KMS-11 (cell line): ENCODE results near the gene SLC23A2.

Experiments
- H2AFZ ChIP-seq: fragments of 200-600 bp; sonication (generic); 2 replicates; pipeline ENCODE4 v1.6.1; 2016; ENCODE audit warnings: antibody characterized with exemption, mixed run types, low read depth
- H3K27ac ChIP-seq: fragments of 200-600 bp; sonication (generic); 2 replicates; pipeline ENCODE4 v1.6.1; 2016; ENCODE audit warnings: mild to moderate bottlenecking, mixed run types
- H3K27me3 ChIP-seq: fragments of 200-600 bp; sonication (generic); 2 replicates; pipeline ENCODE4 v1.6.1; 2017; ENCODE audit warnings: mild to moderate bottlenecking, low read depth, mixed run types, moderate library complexity; ENCODE audit not compliant: insufficient read depth
- H3K36me3 ChIP-seq: fragments of 200-600 bp; sonication (generic); 2 replicates; pipeline ENCODE4 v1.6.1; 2017; ENCODE audit warnings: mild to moderate bottlenecking, mixed run types; ENCODE audit not compliant: insufficient read depth
- H3K4me1 ChIP-seq: fragments of 200-600 bp; sonication (generic); 2 replicates; pipeline ENCODE4 v1.6.1; 2016; ENCODE audit warnings: mild to moderate bottlenecking, low read depth, mixed run types; ENCODE audit not compliant: poor library complexity, severe bottlenecking
- H3K4me2 ChIP-seq: fragments of 200-600 bp; sonication (generic); 2 replicates; pipeline ENCODE4 v1.7.0; 2016; ENCODE audit warnings: mild to moderate bottlenecking, mixed run types
- H3K4me3 ChIP-seq: fragments of 200-600 bp; sonication (generic); IDR thresholded peaks from 2 replicates; pipeline ENCODE4 v1.6.1; 2017; ENCODE audit warnings: low read depth, low read length, mixed read lengths; ENCODE audit not compliant: insufficient read depth
- H3K79me2 ChIP-seq: fragments of 200-600 bp; sonication (generic); 2 replicates; pipeline ENCODE4 v1.6.1; 2016; ENCODE audit warnings: low read depth, mixed run types; ENCODE audit not compliant: insufficient read depth
- H3K9ac ChIP-seq: fragments of 200-600 bp; sonication (generic); 2 replicates; pipeline ENCODE4 v1.6.1; 2016; ENCODE audit warnings: mild to moderate bottlenecking, mixed run types
- H4K20me1 ChIP-seq: fragments of 200-600 bp; sonication (generic); 2 replicates; pipeline ENCODE4 v1.6.1; 2016; ENCODE audit warnings: mild to moderate bottlenecking, mixed run types; ENCODE audit not compliant: insufficient read depth
- CTCF ChIP-seq: fragments of 200-600 bp; sonication (generic); conservative IDR thresholded peaks from 2 replicates; pipeline ENCODE4 v1.6.1; 2017; ENCODE audit warnings: low read depth, mild to moderate bottlenecking, antibody characterized with exemption, low read length, moderate library complexity, mixed read lengths

The SLC23A2 gene

GRCh38 chr20:4885877-4886276, 115.4 kb downstream of the SLC23A2 start:
- TF ChIP-seq CTCF, result no peak

GRCh38 chr20:4883546-4883945, 117.8 kb downstream of the SLC23A2 start:
- Histone ChIP-seq H3K36me3 (no peaks in the 10 kb centered on the region), H3K79me2 (no peaks in the 10 kb centered on the region), H3K9ac (no peak overlapping the region), H3K4me3 (no peak overlapping the region), H3K27me3 (no peaks in the 10 kb centered on the region), H4K20me1 (no peaks in the 10 kb centered on the region), H2AFZ (no peak overlapping the region), H3K4me2 (no peak overlapping the region), H3K4me1 (no peaks in the 10 kb centered on the region), H3K27ac (no peak overlapping the region)
- no peak for TF ChIP-seq CTCF

More at GRCh38 chr20:4885877-4886276, 115.4 kb downstream of the SLC23A2 start:
- no peak overlapping the region for H3K4me2 ChIP-seq
- no peaks in the 10 kb centered on the region for H4K20me1 ChIP-seq
- no peaks in the 10 kb centered on the region for H3K27me3 ChIP-seq
- no peaks in the 10 kb centered on the region for H3K36me3 ChIP-seq
- no peaks in the 10 kb centered on the region for H3K4me1 ChIP-seq
- no peak overlapping the region for H3K4me3 ChIP-seq
- H2AFZ ChIP-seq, result no peak overlapping the region
- no peak overlapping the region for H3K27ac ChIP-seq
- H3K9ac ChIP-seq, result no peak overlapping the region
- no peaks in the 10 kb centered on the region for H3K79me2 ChIP-seq

GRCh38 chr20:4883051-4883450, 118.3 kb downstream of the SLC23A2 start:
- Histone ChIP-seq H3K27me3 (no peaks in the 10 kb centered on the region), H2AFZ (no peak overlapping the region), H3K79me2 (no peaks in the 10 kb centered on the region), H3K4me1 (no peaks in the 10 kb centered on the region), H3K4me3 (no peak overlapping the region), H3K9ac (no peak overlapping the region), H4K20me1 (no peaks in the 10 kb centered on the region), H3K36me3 (no peaks in the 10 kb centered on the region), H3K4me2 (no peak overlapping the region), H3K27ac (no peak overlapping the region)
- no peak for TF ChIP-seq CTCF

- no peaks in the 10 kb centered on the region for H3K36me3 ChIP-seq
- no peaks in the 10 kb centered on the region for H3K79me2 ChIP-seq
- TF ChIP-seq CTCF, result no peak
- no peak overlapping the region for H3K9ac ChIP-seq
- no peaks in the 10 kb centered on the region for H4K20me1 ChIP-seq
- H3K27me3 ChIP-seq, result no peaks in the 10 kb centered on the region
- H2AFZ ChIP-seq, result no peak overlapping the region
- H3K4me1 ChIP-seq, result no peaks in the 10 kb centered on the region
- H3K4me3 ChIP-seq, result no peak overlapping the region
- no peak overlapping the region for H3K4me2 ChIP-seq
- no peak overlapping the region for H3K27ac ChIP-seq
Observed at GRCh38 chr20:4881006-4881730, 120.1 kb downstream of the SLC23A2 start.
